Measurements from ENCODE around the gene FGFRL1. TPM values are rescaled to one million over a fixed set of nuclear protein-coding genes. Genes with fewer than 3 reads are reported as not detected.

The FGFRL1 gene
- total RNA-seq, 2 experiments from 2014 or later: 17.6 to 23.5 TPM

DNA sequence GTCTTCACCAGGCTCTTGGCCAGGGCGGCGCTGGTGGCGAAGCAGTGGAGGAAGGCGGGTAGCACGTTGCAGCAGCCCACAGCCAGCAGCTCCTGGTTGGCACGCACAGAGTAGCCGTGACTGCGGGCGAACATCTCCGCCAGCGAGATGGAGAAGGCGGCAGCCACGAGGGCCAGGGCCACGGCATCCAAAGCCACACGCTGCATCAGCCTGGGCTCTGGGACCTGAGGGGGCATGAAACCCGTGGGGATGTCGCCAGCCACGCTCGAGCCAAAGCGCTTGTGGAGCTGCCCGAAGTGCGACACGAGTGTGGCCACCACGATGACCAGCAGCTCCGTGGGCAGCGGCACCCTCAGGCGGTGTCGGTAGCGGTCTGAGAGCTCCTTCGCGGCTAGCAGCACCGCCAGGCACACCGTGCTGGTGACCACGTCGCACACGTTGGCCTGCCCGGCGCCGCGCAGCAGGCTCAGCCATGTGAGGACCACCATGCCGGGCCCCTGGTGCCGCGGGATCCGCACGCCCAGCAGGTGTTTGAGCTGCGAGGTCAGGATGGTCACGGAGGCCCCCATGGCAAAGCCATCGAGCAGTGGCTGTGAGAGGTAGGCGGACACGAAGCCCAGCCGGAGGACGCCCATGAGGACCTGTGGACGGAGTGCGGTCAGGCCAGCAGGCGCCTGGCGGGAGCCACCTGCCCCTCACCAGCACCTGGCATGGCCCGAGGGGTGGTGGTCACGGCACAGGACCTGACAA, 21.5 kb upstream of the FGFRL1 start:
- no peaks in the 10 kb centered on the region for H3K9me3 Mint-ChIP-seq (ENCODE audit: low read depth)
- CTCF ChIA-PET: no interaction called here
- POLR2A ChIA-PET: no interaction called here

GRCh38 chr4:990746-991367, 20.6 kb upstream of the FGFRL1 start:
- Mint-ChIP-seq H3K36me3 (ENCODE audit: low read depth) (peaks cover 2% of the 10 kb centered on the region), H3K4me3 (no peak overlapping the region), H3K27me3 (no peaks in the 10 kb centered on the region), H3K4me1 (peaks cover 3% of the 10 kb centered on the region), H3K9me3 (ENCODE audit: low read depth) (no peaks in the 10 kb centered on the region), H3K27ac (no peak overlapping the region)
- intact Hi-C loops (cut with DNase I, micrococcal nuclease): no loop called here
- DNase-seq: no peak
- ChIA-PET CTCF (no interaction called here), POLR2A (no interaction called here)
- ATAC-seq: no peak

More for the DNA sequence above, 21.5 kb upstream of the FGFRL1 start:
- intact Hi-C loops (cut with DNase I, micrococcal nuclease): loop anchor here in 1 of 2 experiments (5.0 kb wide), 2 partner anchors 58 to 248 kb away; partner anchors contain the start of genes GAK and TMEM175
- no peak for DNase-seq
- Mint-ChIP-seq H3K4me1 (peaks cover 11% of the 10 kb centered on the region), H3K36me3 (ENCODE audit: low read depth) (peaks cover 2% of the 10 kb centered on the region), H3K4me3 (no peak overlapping the region), H3K27me3 (no peaks in the 10 kb centered on the region), H3K27ac (no peak overlapping the region)
- ATAC-seq: no peak

- H3K4me3 Mint-ChIP-seq: no peak overlapping the region
- ChIA-PET POLR2A (no interaction called here), CTCF (no interaction called here)
- ATAC-seq (no peak), DNase-seq (no peak)
- no peaks in the 10 kb centered on the region for H3K9me3 Mint-ChIP-seq (ENCODE audit: low read depth)
- no peaks in the 10 kb centered on the region for H3K4me1 Mint-ChIP-seq
- H3K27ac Mint-ChIP-seq: no peak overlapping the region
- peaks cover 2% of the 10 kb centered on the region for H3K36me3 Mint-ChIP-seq (ENCODE audit: low read depth)
- intact Hi-C loops (cut with DNase I, micrococcal nuclease): no loop called here
- H3K27me3 Mint-ChIP-seq: no peaks in the 10 kb centered on the region
Measured at GRCh38 chr4:991451-992296, 19.8 kb upstream of the FGFRL1 start.

DNA sequence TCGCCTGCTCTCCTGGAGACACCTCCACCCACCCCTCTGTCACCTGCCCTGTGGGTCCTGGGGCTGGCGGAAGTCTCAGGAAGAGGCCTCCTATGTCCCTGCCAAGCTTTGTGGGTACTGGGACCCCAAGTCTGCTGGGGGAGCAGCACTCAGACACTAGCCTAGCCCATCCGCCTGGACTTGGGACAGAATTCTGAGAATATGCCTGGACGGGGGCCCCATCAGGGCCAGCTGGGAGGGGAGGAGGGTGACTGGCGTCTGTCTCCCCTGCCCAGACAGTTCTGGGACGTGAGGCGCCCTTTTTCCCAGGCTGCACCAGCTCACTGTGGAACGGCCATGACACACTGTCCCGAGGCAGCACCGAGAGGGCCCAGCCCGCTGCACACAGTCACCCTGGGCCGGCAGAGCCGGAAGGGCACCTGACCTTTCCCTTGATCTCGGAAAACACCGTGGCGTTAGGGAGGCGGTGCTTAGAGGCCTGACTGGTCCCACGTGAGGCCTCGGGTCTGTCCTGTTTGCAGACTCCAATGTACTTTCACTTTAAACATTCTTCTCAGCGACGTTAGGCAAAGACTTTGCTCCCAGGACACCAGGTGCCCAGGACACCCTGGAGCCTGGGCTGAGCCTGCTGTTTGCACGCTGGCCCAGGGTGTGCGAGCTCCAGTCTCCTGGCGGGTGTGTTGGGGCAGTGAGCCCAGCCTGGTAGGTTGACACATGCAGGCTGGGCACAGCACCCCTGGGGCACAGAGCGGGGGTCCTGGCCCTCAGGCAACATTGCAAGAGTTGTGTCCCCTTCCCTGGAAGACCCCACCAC, 18.9 kb upstream of the FGFRL1 start:
- Mint-ChIP-seq H3K36me3 (ENCODE audit: low read depth) (peaks cover 2% of the 10 kb centered on the region), H3K4me1 (no peaks in the 10 kb centered on the region), H3K27ac (no peak overlapping the region), H3K4me3 (no peak overlapping the region), H3K27me3 (peaks cover 3% of the 10 kb centered on the region), H3K9me3 (ENCODE audit: low read depth) (no peaks in the 10 kb centered on the region)
- no peak for DNase-seq
- POLR2A ChIA-PET: no interaction called here
- intact Hi-C loops (cut with DNase I, micrococcal nuclease): no loop called here
- CTCF ChIA-PET: no interaction called here
- no peak for ATAC-seq

DNA sequence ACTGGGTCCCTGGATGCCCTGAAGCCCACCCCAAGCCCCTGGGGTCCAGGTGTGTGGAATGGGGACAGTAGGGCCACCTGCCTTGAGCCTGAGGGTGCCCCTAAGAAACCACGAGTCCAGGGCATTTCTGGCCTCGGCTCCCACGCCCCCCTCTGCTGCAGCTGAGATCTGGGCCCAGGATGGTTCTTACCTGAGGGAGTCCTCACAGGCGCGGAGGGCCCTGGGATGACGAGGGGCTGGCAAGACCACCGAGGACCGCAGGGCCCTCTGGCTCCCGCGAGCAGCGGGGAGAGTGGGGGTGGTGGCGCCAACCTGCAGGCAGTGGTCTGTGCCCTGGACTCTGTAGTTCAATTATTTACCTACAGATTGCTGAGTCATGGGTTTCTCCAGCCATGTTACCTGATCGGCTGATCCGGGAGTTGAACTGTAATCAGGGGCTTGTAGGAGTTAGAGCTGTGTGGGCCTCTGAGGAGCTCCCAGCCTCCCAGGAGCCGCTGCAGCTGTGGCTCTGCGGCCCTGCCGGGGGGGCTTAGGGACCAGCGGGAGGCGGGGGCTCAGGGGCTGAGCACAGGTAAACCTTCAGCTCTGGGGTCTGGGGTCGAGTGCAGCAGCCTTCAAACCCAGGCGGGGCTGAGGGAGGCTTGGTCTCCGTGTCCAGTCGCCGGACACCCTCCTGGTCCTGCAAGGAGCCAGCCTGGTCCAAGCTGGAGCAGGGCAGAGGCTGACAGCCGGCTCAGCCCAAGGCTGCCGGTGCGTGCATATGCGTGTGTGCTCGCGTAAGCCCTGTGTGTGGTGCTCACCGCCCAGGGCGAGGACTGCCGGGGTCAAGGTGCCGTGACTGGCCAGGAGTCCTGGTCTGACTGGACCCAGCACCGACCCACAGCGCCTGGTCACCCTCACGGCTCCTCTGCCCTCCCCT, 18.1 kb upstream of the FGFRL1 start, which contains the start of gene SLC26A1:
Gene SLC26A1 (minus strand): TSS at position 294 of the 919 bp plus-strand sequence. CDS start 1,701 bp downstream, outside the sequence.
- ChIA-PET CTCF (no interaction called here), POLR2A (no interaction called here)
- Mint-ChIP-seq H3K27me3 (peaks cover 9% of the 10 kb centered on the region), H3K4me1 (peaks cover 4% of the 10 kb centered on the region), H3K27ac (no peak within 1 kb of the TSS), H3K36me3 (ENCODE audit: low read depth) (peaks cover 2% of the 10 kb centered on the region), H3K4me3 (no peak within 1 kb of the TSS), H3K9me3 (ENCODE audit: low read depth) (no peaks in the 10 kb centered on the region)
- ATAC-seq (no peak), DNase-seq (no peak)
- intact Hi-C loops (cut with DNase I, micrococcal nuclease): no loop called here

- Mint-ChIP-seq H3K4me1 (peaks cover 6% of the 10 kb centered on the region), H3K27me3 (peaks cover 20% of the 10 kb centered on the region), H3K27ac (no peak overlapping the region), H3K9me3 (ENCODE audit: low read depth) (no peaks in the 10 kb centered on the region), H3K36me3 (ENCODE audit: low read depth) (peaks cover under 1% of the 10 kb centered on the region), H3K4me3 (no peak overlapping the region)
- no peak for DNase-seq
- intact Hi-C loops (cut with DNase I, micrococcal nuclease): no loop called here
- no peak for ATAC-seq
- ChIA-PET POLR2A (no interaction called here), CTCF (no interaction called here)
Measured at GRCh38 chr4:995311-996026, 16.0 kb upstream of the FGFRL1 start.

DNA sequence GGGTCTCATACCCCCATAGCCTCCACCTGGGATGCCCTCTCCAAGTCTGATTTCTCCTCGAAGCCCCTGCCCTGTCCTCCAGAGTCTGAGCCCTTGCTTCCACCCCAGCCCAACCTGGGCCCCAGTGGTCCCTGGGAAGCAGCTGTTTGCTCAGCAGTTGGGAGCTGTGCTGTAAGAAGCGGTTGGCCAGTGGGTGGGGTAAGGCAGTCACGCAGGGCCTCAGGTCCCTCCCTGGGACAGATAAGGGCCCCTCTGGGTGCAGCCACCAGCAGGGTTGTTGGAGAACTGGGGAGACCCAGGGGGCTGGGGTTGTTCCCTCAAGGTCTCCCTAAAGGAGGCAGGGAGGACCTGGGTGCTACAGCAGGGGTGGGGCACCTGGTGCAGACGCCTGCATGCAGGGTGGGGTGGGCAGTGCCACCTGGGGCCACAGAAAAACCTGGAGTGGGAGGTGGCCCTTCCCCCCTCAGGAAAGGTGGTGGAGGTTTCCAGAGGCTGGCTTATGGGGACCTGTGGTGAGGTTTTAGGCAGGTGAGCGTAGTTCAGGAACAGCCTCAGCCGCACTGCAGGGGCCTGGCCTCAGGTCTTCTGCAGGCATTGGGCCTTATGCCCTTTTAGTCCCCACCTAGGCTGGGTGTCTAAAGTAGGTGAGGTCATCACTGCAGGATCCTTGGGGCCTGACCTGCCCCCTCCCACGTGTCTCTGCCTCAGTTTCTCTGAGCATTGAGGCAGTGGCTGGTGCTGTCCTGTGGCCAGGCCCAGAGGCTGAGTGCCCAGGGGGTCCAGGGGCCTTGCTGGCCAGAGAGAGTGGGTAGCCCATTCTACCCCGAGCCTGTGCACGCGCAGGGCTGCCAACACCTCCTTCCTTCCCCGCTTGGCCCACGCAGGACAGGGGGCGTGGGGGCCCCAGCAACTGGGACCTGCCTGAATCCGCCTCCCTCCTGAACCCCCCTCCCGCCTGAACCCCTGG, 15.1 kb upstream of the FGFRL1 start:
- Mint-ChIP-seq H3K27ac (no peak overlapping the region), H3K27me3 (peaks cover 24% of the 10 kb centered on the region), H3K9me3 (ENCODE audit: low read depth) (no peaks in the 10 kb centered on the region), H3K4me3 (no peak overlapping the region), H3K4me1 (peaks cover 6% of the 10 kb centered on the region), H3K36me3 (ENCODE audit: low read depth) (no peaks in the 10 kb centered on the region)
- DNase-seq (no peak), ATAC-seq (no peak)
- intact Hi-C loops (cut with DNase I, micrococcal nuclease): no loop called here
- POLR2A ChIA-PET: no interaction called here
- CTCF ChIA-PET: no interaction called here

- Mint-ChIP-seq H3K4me1 (peaks cover 6% of the 10 kb centered on the region), H3K27ac (no peak overlapping the region), H3K36me3 (ENCODE audit: low read depth) (no peaks in the 10 kb centered on the region), H3K9me3 (ENCODE audit: low read depth) (no peaks in the 10 kb centered on the region), H3K4me3 (no peak overlapping the region), H3K27me3 (peaks cover 30% of the 10 kb centered on the region)
- intact Hi-C loops (cut with DNase I, micrococcal nuclease): no loop called here
- CTCF ChIA-PET: no interaction called here
- POLR2A ChIA-PET: no interaction called here
- DNase-seq (no peak), ATAC-seq (no peak)
Measured at GRCh38 chr4:996997-997374, 14.4 kb upstream of the FGFRL1 start.

GRCh38 chr4:997375-998071, 13.9 kb upstream of the FGFRL1 start:
- Mint-ChIP-seq H3K36me3 (ENCODE audit: low read depth) (no peaks in the 10 kb centered on the region), H3K4me3 (no peak overlapping the region), H3K4me1 (peaks cover 6% of the 10 kb centered on the region), H3K27me3 (peaks cover 33% of the 10 kb centered on the region), H3K9me3 (ENCODE audit: low read depth) (no peaks in the 10 kb centered on the region), H3K27ac (no peak overlapping the region)
- intact Hi-C loops (cut with DNase I, micrococcal nuclease): no loop called here
- no peak for DNase-seq
- peak; percentile 17 for ATAC-seq
- ChIA-PET POLR2A (no interaction called here), CTCF (no interaction called here)

All from activated CD4-positive, alpha-beta T cell treated with anti-CD3 and anti-CD28 coated beads for 36 hours (primary cell).